ENCODE data around the gene EFNA5. TPM values are rescaled to one million over a fixed set of nuclear protein-coding genes. Genes with fewer than 3 reads are reported as not detected.
"Not testable (repeated sequence)": the region's sequence is repeated elsewhere in the genome, so short reads cannot be mapped to it uniquely, and the experiment has no call there.

EFNA5 gene
- total and polyA plus RNA-seq, 5 donors from 2014 or later, result 0.73 TPM; not detected in 4

DNA sequence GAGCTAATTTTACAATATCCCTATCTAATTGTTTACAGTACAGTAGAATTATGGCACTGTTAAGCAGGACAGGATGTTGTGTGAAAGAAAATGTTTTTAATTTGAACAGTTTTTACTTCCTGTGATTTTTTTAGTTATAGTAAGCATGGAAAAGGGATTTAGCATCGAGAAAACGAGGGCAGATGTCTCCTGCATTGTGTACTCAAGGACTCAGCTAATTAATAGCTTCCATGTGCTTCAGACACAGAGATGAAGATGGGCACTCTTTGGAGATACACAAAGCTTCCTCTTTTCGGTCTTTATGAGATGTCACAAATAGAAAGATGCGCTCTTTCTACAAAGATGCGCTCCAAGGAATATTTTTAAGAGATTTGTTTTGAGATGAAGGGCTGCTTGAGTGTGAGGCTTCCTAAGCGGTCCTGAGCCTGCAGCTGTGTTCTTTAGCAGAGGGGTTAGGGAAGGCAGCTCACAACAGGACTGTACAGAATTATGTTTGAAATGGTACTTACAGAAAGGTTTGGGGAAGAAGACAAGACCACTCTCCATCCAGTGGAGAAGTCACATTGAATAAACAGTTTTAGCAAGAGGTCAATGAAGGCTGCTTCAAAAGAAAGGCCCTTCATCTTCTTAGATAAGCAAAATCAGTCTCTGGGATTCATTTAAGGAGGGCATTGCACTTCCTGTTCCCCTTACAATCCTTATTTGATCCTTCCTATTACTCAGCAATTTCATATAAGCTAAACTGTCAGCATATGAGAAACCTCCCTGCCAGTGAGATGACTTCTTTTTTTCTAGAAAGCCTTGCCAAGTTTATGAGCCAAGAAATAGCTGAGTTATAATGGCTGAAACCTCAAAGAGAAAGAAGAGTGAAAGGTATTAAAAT is 311.5 kb downstream of the EFNA5 start:
- no peaks in the 10 kb centered on the region for H3K4me1 Mint-ChIP-seq
- no peaks in the 10 kb centered on the region for H3K27me3 Mint-ChIP-seq
- H3K27ac ChIP-seq (ENCODE audit: insufficient read depth, low read length, poor library complexity, severe bottlenecking), result no peak overlapping the region

DNA sequence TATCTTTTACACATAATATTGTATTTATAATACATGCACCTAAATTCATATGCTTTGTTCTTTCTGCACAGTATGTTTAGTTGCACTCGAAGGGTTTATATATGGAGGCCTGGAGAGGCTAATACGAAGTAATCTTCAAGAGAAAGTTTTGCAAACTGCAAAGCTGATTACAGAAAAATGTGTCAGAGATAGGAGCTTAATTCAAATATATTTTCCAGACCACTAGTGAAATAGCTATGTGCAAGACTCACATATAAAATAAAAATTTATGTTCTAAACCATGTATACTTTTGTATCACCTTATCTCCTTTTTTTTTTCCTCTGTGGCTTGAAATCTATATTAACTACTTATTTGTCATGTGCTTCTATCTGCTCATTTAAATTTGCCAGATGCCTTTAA is 313.8 kb downstream of the EFNA5 start:
- H3K36me3 Mint-ChIP-seq, result no peaks in the 10 kb centered on the region
- Histone ChIP-seq H3K27me3 (ENCODE audit: control insufficient read depth, insufficient read depth, low read length) (peaks cover 3% of the 10 kb centered on the region), H3K36me3 (ENCODE audit: control insufficient read depth, insufficient read depth, low read length) (no peaks in the 10 kb centered on the region), H3K4me1 (ENCODE audit: control insufficient read depth, insufficient read depth, low read length, poor library complexity, severe bottlenecking) (no peaks in the 10 kb centered on the region), H3K27ac (ENCODE audit: insufficient read depth, low read length, poor library complexity, severe bottlenecking) (no peak overlapping the region), H3K9me3 (ENCODE audit: control insufficient read depth in 2 of 2, low read length in 2 of 2) (no peaks in the 10 kb centered on the region), H3K4me3 (ENCODE audit: low read depth, low read length) (no peak overlapping the region)
- H3K9me3 Mint-ChIP-seq, result no peaks in the 10 kb centered on the region
- DNase-seq, result no peak
- no peak overlapping the region for H3K4me3 Mint-ChIP-seq
- H3K27me3 Mint-ChIP-seq, result no peaks in the 10 kb centered on the region
- H3K4me1 Mint-ChIP-seq, result no peaks in the 10 kb centered on the region
- H3K27ac Mint-ChIP-seq, result no peak overlapping the region
- ATAC-seq (ENCODE audit: low read depth in 2 of 2), result no peak

More for the DNA sequence above, 311.5 kb downstream of the EFNA5 start:
- no peaks in the 10 kb centered on the region for H3K9me3 ChIP-seq (ENCODE audit: control insufficient read depth in 2 of 2, low read length in 2 of 2)
- no peaks in the 10 kb centered on the region for H3K36me3 Mint-ChIP-seq
- no peak for ATAC-seq (ENCODE audit: low read depth in 2 of 2)
- no peak overlapping the region for H3K27ac Mint-ChIP-seq
- peaks cover 3% of the 10 kb centered on the region for H3K27me3 ChIP-seq (ENCODE audit: control insufficient read depth, insufficient read depth, low read length)
- H3K4me3 ChIP-seq (ENCODE audit: low read depth, low read length), result no peak overlapping the region
- no peaks in the 10 kb centered on the region for H3K9me3 Mint-ChIP-seq
- no peak for DNase-seq
- H3K36me3 ChIP-seq (ENCODE audit: control insufficient read depth, insufficient read depth, low read length), result no peaks in the 10 kb centered on the region
- no peaks in the 10 kb centered on the region for H3K4me1 ChIP-seq (ENCODE audit: control insufficient read depth, insufficient read depth, low read length, poor library complexity, severe bottlenecking)
- H3K4me3 Mint-ChIP-seq, result no peak overlapping the region

DNA sequence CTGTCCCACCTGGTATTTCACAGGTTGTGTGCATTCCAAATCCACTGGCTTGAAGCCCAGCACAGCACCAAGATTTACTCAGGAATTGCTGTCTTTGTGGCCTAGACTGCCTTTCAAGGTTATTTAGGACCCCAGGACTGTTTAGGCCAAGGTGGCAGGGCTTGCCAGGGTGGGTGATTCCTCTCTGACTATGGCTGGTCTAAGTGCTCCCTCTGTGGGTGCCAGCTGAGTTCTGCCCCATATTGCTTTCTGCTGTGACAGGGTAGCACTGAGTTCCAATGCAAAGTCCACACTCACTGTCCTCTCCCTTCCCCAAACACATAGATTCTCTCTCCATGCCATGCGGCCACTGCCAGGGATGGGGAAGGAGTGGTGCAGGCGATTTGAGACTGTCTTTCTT is 318.2 kb downstream of the EFNA5 start:
- peaks cover under 1% of the 10 kb centered on the region for H3K27me3 ChIP-seq (ENCODE audit: control insufficient read depth, insufficient read depth, low read length)
- no peaks in the 10 kb centered on the region for H3K36me3 ChIP-seq (ENCODE audit: control insufficient read depth, insufficient read depth, low read length)
- no peak for ATAC-seq (ENCODE audit: low read depth in 2 of 2)
- Mint-ChIP-seq H3K4me1 (no peaks in the 10 kb centered on the region), H3K27me3 (no peaks in the 10 kb centered on the region), H3K27ac (no peak overlapping the region), H3K4me3 (no peak overlapping the region), H3K9me3 (peaks cover 0 to 6% (median 1%) of the 10 kb centered on the region in 7 donors), H3K36me3 (no peaks in the 10 kb centered on the region)
- H3K4me3 ChIP-seq (ENCODE audit: low read depth, low read length), result no peak overlapping the region
- H3K4me1 ChIP-seq (ENCODE audit: control insufficient read depth, insufficient read depth, low read length, poor library complexity, severe bottlenecking), result no peaks in the 10 kb centered on the region
- H3K9me3 ChIP-seq (ENCODE audit: control insufficient read depth in 2 of 2, low read length in 2 of 2), result no peaks in the 10 kb centered on the region
- H3K27ac ChIP-seq (ENCODE audit: insufficient read depth, low read length, poor library complexity, severe bottlenecking), result no peak overlapping the region
- no peak for DNase-seq

DNA sequence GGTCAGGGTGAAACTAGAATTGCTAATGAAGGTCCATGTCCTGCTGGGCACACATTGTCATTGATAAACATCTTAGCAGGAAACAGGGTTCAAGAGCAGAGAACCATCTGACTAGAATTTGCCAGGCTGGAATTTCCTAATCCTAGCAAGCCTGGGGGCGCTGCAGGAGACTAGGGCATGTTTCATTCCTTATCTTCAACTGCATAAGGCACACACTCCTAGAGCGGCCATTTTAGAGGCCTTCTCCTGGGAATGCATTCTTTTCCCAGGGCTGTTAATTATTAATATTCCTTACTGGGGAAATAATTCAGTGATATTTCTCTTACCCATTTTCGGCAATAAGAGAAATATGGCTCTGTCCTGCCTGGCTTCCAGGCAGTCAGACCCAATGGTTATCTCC is 324.2 kb downstream of the EFNA5 start:
- H3K4me1 Mint-ChIP-seq; H3K36me3 Mint-ChIP-seq; H3K4me1 ChIP-seq (ENCODE audit: control insufficient read depth, insufficient read depth, low read length, poor library complexity, severe bottlenecking); H3K27me3 ChIP-seq (ENCODE audit: control insufficient read depth, insufficient read depth, low read length); DNase-seq; H3K27me3 Mint-ChIP-seq; H3K27ac ChIP-seq (ENCODE audit: insufficient read depth, low read length, poor library complexity, severe bottlenecking); H3K4me3 ChIP-seq (ENCODE audit: low read depth, low read length); H3K4me3 Mint-ChIP-seq; H3K27ac Mint-ChIP-seq; H3K36me3 ChIP-seq (ENCODE audit: control insufficient read depth, insufficient read depth, low read length); ATAC-seq (ENCODE audit: low read depth in 2 of 2): not testable (repeated sequence)
- H3K9me3 ChIP-seq (ENCODE audit: control insufficient read depth in 2 of 2, low read length in 2 of 2), result peaks cover 3 to 10% of the 10 kb centered on the region in 2 experiments
- peaks cover 2 to 30% (median 7%) of the 10 kb centered on the region in 7 donors for H3K9me3 Mint-ChIP-seq

DNA sequence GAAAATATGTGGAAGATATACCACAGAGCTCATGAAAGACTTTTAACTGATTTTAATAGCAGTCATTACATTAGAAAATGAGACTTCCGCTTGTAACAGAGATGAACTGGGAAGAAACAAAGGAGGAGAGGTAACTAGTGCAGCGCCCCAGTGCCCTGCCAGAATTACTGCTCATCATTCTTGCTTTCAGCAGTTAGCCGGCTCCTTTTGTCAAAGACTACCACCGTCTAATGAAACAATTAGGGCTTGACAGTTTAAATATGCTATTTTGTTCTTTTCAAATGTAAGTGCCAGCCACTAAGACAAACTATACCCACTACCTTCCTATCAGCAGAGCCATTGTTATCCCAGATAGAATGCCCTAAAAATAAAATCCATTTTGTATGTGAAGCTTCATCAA is 328.4 kb downstream of the EFNA5 start:
- H3K4me1 Mint-ChIP-seq, result no peaks in the 10 kb centered on the region
- H3K4me3 ChIP-seq (ENCODE audit: low read depth, low read length), result no peak overlapping the region
- H3K27ac ChIP-seq (ENCODE audit: insufficient read depth, low read length, poor library complexity, severe bottlenecking), result no peak overlapping the region

DNA sequence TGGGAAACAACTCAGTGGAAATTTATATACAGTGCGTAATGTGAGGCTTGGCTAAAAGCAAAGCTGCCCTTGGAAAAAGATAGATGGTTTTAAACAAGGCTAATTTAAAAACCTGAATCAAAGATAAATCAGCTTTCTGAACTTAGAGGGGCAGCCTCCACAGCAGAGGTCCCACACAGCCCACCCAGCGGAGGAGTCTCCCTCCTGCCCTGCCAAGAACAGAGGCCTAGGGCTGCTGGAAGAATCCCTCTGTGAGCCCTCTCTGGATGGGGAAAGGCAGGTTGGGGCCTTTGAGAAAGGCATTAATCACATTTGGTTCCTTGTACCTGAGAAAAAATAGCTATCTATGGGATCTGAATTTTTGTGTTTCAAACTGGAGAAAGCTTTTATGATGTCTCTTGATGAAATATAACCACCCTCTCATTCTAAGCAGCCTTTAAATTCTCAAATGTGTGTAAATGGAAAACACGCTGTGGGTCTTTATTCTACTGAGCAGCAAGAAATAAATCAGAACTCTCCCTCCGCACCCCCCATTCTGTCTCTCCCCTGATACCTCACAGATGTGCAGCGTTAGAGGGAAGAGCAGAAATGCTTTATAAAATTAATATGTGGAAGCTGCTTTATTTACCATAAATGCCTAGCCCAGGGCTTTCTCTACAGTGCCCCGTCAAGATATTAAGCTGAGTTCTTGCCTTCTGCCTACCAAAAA is 329.2 kb downstream of the EFNA5 start:
- ATAC-seq (ENCODE audit: low read depth in 2 of 2) (no peak), DNase-seq (no peak)
- Mint-ChIP-seq H3K9me3 (peaks cover 0 to 21% (median 6%) of the 10 kb centered on the region in 7 donors), H3K27me3 (no peaks in the 10 kb centered on the region), H3K27ac (no peak overlapping the region), H3K36me3 (no peaks in the 10 kb centered on the region), H3K4me3 (no peak overlapping the region), H3K4me1 (no peaks in the 10 kb centered on the region)
- Histone ChIP-seq H3K9me3 (ENCODE audit: control insufficient read depth in 2 of 2, low read length in 2 of 2) (peaks cover 0 to 10% of the 10 kb centered on the region in 2 experiments), H3K27ac (ENCODE audit: insufficient read depth, low read length, poor library complexity, severe bottlenecking) (no peak overlapping the region), H3K4me3 (ENCODE audit: low read depth, low read length) (no peak overlapping the region), H3K4me1 (ENCODE audit: control insufficient read depth, insufficient read depth, low read length, poor library complexity, severe bottlenecking) (no peaks in the 10 kb centered on the region), H3K27me3 (ENCODE audit: control insufficient read depth, insufficient read depth, low read length) (no peaks in the 10 kb centered on the region), H3K36me3 (ENCODE audit: control insufficient read depth, insufficient read depth, low read length) (no peaks in the 10 kb centered on the region)

More for the DNA sequence above, 328.4 kb downstream of the EFNA5 start:
- DNase-seq (no peak), ATAC-seq (ENCODE audit: low read depth in 2 of 2) (no peak)
- Histone ChIP-seq H3K4me1 (ENCODE audit: control insufficient read depth, insufficient read depth, low read length, poor library complexity, severe bottlenecking) (no peaks in the 10 kb centered on the region), H3K9me3 (ENCODE audit: control insufficient read depth in 2 of 2, low read length in 2 of 2) (peaks cover 2 to 10% of the 10 kb centered on the region in 2 experiments), H3K27me3 (ENCODE audit: control insufficient read depth, insufficient read depth, low read length) (no peaks in the 10 kb centered on the region), H3K36me3 (ENCODE audit: control insufficient read depth, insufficient read depth, low read length) (no peaks in the 10 kb centered on the region)
- Mint-ChIP-seq H3K9me3 (peaks cover 0 to 28% (median 6%) of the 10 kb centered on the region in 7 donors), H3K27me3 (no peaks in the 10 kb centered on the region), H3K4me3 (no peak overlapping the region), H3K27ac (no peak overlapping the region), H3K36me3 (no peaks in the 10 kb centered on the region)

DNA sequence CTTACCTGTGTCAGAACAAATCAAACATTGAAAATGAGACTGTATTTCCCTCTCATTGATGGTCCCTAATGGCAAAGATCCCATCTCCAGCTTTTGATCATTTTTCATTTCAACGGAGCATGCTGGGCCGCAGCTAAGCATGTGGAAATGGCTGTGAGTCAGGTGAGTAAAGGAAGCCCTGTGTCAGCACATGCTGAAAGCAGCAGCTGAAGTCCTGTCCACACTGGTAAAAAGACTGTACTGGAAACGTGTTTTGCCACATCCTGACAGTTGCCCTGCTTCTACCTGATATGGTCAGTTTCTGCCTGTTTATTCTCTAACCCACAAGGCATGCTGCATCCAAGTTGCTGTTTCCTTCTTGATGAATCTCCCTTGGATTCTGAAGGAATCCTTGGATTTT is 330.1 kb downstream of the EFNA5 start:
- Histone ChIP-seq H3K9me3 (ENCODE audit: control insufficient read depth in 2 of 2, low read length in 2 of 2) (peaks cover 0 to 7% of the 10 kb centered on the region in 2 experiments), H3K4me3 (ENCODE audit: low read depth, low read length) (no peak overlapping the region), H3K4me1 (ENCODE audit: control insufficient read depth, insufficient read depth, low read length, poor library complexity, severe bottlenecking) (no peaks in the 10 kb centered on the region), H3K36me3 (ENCODE audit: control insufficient read depth, insufficient read depth, low read length) (no peaks in the 10 kb centered on the region), H3K27me3 (ENCODE audit: control insufficient read depth, insufficient read depth, low read length) (no peaks in the 10 kb centered on the region), H3K27ac (ENCODE audit: insufficient read depth, low read length, poor library complexity, severe bottlenecking) (no peak overlapping the region)
- H3K9me3 Mint-ChIP-seq, result peaks cover 0 to 16% (median 3%) of the 10 kb centered on the region in 7 donors
- H3K4me1 Mint-ChIP-seq, result no peaks in the 10 kb centered on the region
- no peak for DNase-seq
- no peak overlapping the region for H3K4me3 Mint-ChIP-seq
- no peaks in the 10 kb centered on the region for H3K27me3 Mint-ChIP-seq
- ATAC-seq (ENCODE audit: low read depth in 2 of 2), result no peak
- no peaks in the 10 kb centered on the region for H3K36me3 Mint-ChIP-seq
- H3K27ac Mint-ChIP-seq, result no peak overlapping the region

All from CD4-positive, CD25-positive, alpha-beta regulatory T cell (primary cell).